ENCODE results near the gene NEDD8.

Gene NEDD8

DNA sequence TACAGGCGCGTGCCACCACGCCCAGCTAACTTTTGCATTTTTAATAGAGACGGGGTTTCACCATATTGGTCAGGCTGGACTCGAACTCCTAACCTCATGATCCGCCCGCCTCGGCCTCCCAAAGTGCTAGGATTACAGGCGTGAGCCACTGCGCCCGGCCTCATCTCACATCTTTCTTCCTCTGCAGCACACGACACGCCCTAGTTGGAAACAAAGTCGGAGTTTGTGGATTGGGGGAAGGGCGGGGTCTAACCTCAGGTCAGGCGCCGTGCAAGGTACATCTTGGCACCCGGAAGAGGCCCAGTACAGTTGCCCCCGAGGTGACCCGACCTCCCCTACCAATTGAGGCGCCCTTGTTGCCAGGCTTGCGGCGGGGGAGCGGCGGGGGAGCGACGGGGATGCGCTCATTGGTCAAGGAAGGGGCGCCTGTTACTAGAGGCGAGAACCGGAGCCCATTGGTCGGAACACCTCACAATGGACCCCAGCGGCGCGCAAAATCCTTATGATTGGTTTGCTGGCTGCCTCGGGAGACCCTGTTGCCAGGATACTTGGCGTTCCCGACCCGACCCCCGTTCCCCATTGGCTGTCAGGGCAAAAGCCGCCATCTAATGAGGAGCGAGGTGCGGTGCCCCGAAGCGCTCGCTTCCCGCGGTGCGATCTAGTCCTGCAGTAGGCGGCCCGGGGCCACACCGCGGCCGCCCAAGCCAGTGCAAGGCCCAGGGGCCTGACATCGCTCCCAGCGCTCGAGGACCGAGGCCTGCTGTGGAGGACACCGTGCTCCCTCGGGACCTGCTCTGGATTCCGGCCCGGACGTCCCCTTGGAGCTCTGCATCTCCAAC is 60.5 kb downstream of the NEDD8 start, which contains the start of gene REC8:
Gene REC8 (plus strand): TSS at position 659 of the 839 bp plus-strand sequence. CDS start 473 bp downstream, outside the sequence.
- intact Hi-C loops (cut with DNase I): no loop called here
- DNase-seq: peak; percentile 80 to 99 (median 94)

DNA sequence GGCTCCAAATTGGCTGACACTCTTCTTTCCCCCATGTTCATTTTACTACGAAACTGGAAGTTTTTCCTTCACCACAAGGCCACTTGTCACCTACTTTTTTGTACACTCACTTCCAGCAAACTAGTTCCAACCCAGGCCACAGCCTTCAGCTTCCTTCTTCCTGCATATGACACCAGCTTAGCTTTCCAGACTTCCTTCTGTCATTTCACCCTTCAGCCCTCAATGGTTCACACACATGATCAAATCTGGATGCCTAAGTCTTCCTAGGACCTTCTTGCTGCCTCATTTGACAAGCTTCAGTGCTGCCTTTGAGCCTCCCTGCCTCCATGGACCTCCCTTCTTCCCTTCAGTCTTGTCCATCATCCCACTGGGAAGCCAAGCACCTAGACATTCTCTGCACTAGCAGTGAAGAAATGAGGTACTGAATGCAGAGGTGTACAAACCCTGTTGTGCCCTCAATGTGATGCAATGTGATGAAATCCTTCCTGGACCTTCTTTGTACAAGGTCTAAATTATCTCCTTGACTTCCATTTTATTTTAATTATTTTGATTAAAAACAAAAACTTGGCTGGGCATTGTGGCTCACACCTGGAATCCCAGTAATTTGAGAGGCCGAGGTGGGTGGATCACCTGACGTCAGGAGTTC is 64.6 kb downstream of the NEDD8 start:
- DNase-seq: peak in 1 of 10 donors; percentile 12
- intact Hi-C loops (cut with DNase I): no loop called here

All from posterior cingulate gyrus (tissue), 11 donors.